ENCODE data around the gene VPS13D. TPM values are rescaled to one million over a fixed set of nuclear protein-coding genes. Genes with fewer than 3 reads are reported as not detected.

Gene VPS13D
- total RNA-seq, 2 donors from 2014 or later, result 48.1 to 65.2 TPM

DNA sequence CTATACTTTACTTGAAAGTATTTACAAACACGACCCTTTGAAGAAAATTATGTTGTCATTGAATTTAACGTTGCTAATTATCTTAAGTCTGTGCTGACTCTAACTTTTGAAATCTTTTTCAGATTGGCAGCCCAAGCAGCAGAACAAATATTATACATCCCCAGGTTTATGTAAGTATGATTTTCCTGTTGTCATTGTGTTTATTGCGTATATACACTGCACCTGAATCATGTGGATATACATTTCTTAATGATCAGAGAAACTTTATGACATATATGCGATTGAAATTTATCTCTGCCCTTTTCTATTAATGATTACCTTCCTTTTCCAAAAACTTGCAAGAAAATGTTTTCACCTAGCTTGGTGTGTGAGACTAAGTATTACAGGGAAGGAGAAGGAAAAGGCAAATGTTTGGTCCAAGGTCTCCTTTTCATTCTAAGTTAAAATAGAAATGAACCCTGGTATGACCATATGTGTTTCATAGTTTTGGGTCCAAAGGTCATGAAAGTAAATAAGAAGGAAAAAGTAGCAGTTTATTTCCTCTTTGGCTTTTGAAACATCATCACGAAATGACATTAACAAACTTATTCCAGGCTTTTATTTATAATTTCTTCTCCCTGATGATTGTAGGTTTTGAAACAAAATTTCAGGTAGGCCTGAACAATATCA lies 116.8 kb downstream of the VPS13D start:
- Histone ChIP-seq H3K36me3 (peaks cover 64% of the 10 kb centered on the region), H3K27ac (no peak overlapping the region), H3K27me3 (no peaks in the 10 kb centered on the region), H3K9me3 (peaks cover 0 to 13% of the 10 kb centered on the region in 2 donors), H3K4me3 (no peak overlapping the region), H3K4me1 (peaks cover 0 to 43% of the 10 kb centered on the region in 2 donors)
- DNase-seq (ENCODE audit: low spot score), result no peak
- TF ChIP-seq CTCF (IDR thresholded peaks at IDR 0.05), result no peak

- Histone ChIP-seq H3K4me3 (no peak overlapping the region), H3K9me3 (peaks cover 0 to 13% of the 10 kb centered on the region in 2 donors), H3K27me3 (no peaks in the 10 kb centered on the region), H3K4me1 (peaks cover 0 to 28% of the 10 kb centered on the region in 2 donors), H3K36me3 (peaks cover 73% of the 10 kb centered on the region), H3K27ac (no peak overlapping the region)
- no peak for DNase-seq (ENCODE audit: low spot score)
- no peak for TF ChIP-seq CTCF (IDR thresholded peaks at IDR 0.05)
Observed at GRCh38 chr1:12348113-12348512, 118.3 kb downstream of the VPS13D start.

DNA sequence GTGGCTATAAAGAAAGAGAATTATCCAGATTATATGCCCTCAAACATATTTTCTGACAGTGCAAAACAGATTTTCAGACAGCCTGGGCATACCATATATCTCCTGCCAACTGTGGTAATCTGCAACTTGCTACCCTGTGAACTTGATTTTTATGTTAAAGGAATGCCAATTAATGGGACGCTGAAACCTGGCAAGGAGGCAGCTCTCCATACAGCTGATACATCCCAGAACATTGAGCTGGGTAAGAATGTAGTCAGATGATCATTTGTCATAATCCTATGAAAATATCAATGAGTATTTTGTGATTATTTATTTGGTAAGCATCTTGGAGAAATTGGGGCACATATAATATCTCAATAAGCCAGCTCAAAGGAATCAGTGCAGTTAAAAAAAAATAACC lies 124.2 kb downstream of the VPS13D start:
- H3K27ac ChIP-seq, result no peak overlapping the region
- DNase-seq (ENCODE audit: low spot score), result no peak
- peaks cover 70% of the 10 kb centered on the region for H3K36me3 ChIP-seq
- H3K4me1 ChIP-seq, result peaks cover 0 to 15% of the 10 kb centered on the region in 2 donors
- TF ChIP-seq CTCF (IDR thresholded peaks at IDR 0.05), result no peak
- H3K9me3 ChIP-seq, result peaks cover 0 to 13% of the 10 kb centered on the region in 2 donors
- H3K27me3 ChIP-seq, result no peaks in the 10 kb centered on the region
- H3K4me3 ChIP-seq, result no peak overlapping the region

- Histone ChIP-seq H3K27ac (peak overlapping the region; percentile 9 to 22), H3K4me1 (peaks cover 0 to 27% of the 10 kb centered on the region in 2 donors), H3K36me3 (peaks cover 58% of the 10 kb centered on the region), H3K27me3 (no peaks in the 10 kb centered on the region), H3K4me3 (no peak overlapping the region), H3K9me3 (no peaks in the 10 kb centered on the region)
- no peak for DNase-seq (ENCODE audit: low spot score)
- no peak for TF ChIP-seq CTCF (IDR thresholded peaks at IDR 0.05)
Observed at GRCh38 chr1:12356004-12356890, 126.4 kb downstream of the VPS13D start.

GRCh38 chr1:12358499-12358898 lies 128.7 kb downstream of the VPS13D start:
- TF ChIP-seq CTCF (IDR thresholded peaks at IDR 0.05), result no peak
- no peak for DNase-seq (ENCODE audit: low spot score)
- H3K36me3 ChIP-seq, result peaks cover 63% of the 10 kb centered on the region
- H3K4me3 ChIP-seq, result no peak overlapping the region
- no peak overlapping the region for H3K27ac ChIP-seq
- H3K27me3 ChIP-seq, result no peaks in the 10 kb centered on the region
- no peaks in the 10 kb centered on the region for H3K9me3 ChIP-seq
- H3K4me1 ChIP-seq, result peaks cover 0 to 27% of the 10 kb centered on the region in 2 donors

All from right atrium auricular region (tissue), 2 donors.